ENCODE data around the gene ARHGAP28.
A peak's percentile ranks its signal among the peaks of the same experiment; 100 is the strongest.

Gene ARHGAP28

GRCh38 chr18:6795307-6795706, 65.8 kb downstream of the ARHGAP28 start:
- Histone ChIP-seq H3K27ac (ENCODE audit: low read depth, low read length) (peak overlapping the region; percentile 5), H3K14ac (ENCODE audit: low read length) (no peak overlapping the region), H3K79me2 (ENCODE audit: control insufficient read depth, insufficient read depth, low read length, poor library complexity) (no peaks in the 10 kb centered on the region), H3K4me3 (ENCODE audit: low read depth, low read length) (no peak overlapping the region), H3K4me2 (ENCODE audit: low read length) (no peak overlapping the region), H4K8ac (ENCODE audit: low read depth, low read length) (no peak overlapping the region), H4K12ac (ENCODE audit: low read depth, low read length) (no peak overlapping the region), H2BK12ac (ENCODE audit: low read length) (no peak overlapping the region), H4K91ac (ENCODE audit: low read depth, low read length) (no peak overlapping the region), H3K9me3 (ENCODE audit: insufficient read depth, low read depth, low read length) (no peaks in the 10 kb centered on the region), H2AK5ac (ENCODE audit: low read length) (no peak overlapping the region), H3K18ac (ENCODE audit: low read length) (no peak overlapping the region), H2AFZ (ENCODE audit: insufficient read depth, low read length, poor library complexity) (no peak overlapping the region), H3K23ac (ENCODE audit: low read length) (no peak overlapping the region), H3K27me3 (ENCODE audit: insufficient read depth, low read length) (no peaks in the 10 kb centered on the region), H2BK120ac (ENCODE audit: insufficient read depth, low read length, poor library complexity) (no peak overlapping the region), H3K4me1 (ENCODE audit: control insufficient read depth in 1 of 2, insufficient read depth in 2 of 2, low read length in 2 of 2) (peaks cover 5 to 11% of the 10 kb centered on the region in 2 experiments), H3K79me1 (ENCODE audit: low read length) (no peaks in the 10 kb centered on the region), H3K9ac (ENCODE audit: low read length) (no peak overlapping the region), H2BK5ac (ENCODE audit: low read depth, low read length, poor library complexity) (no peak overlapping the region), H3K36me3 (ENCODE audit: control insufficient read depth in 1 of 2, insufficient read depth in 2 of 2, low read length in 2 of 2) (peaks cover 0 to 3% of the 10 kb centered on the region in 2 experiments), H3K4ac (ENCODE audit: low read depth, low read length) (no peak overlapping the region)
- no CpG with 5 or more reads among the region's 4 CpGs for WGBS (ENCODE audit: extremely low coverage, insufficient coverage, insufficient read length)
- DNase-seq = no peak

DNA sequence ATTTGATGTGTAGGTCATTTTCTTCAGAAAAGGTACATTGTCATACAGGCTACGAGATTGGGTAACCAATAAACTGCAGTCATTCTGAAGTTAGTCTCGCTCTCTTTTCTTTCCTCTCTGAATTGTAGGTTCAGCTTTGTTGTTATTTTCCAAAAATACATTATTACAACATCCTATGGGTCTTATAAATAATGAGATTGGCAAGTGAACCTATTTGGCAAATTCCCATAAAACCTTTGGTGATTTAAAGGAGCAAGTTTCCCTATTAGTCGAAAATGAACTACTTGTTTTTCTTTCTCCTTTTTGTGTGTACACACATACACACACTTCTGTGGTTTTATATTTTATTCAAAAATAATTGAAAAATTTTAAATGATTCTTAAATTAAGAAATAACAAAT, 67.0 kb downstream of the ARHGAP28 start:
- Histone ChIP-seq H4K91ac (ENCODE audit: low read depth, low read length) (no peak overlapping the region), H4K8ac (ENCODE audit: low read depth, low read length) (no peak overlapping the region), H2AFZ (ENCODE audit: insufficient read depth, low read length, poor library complexity) (no peak overlapping the region), H3K79me1 (ENCODE audit: low read length) (no peaks in the 10 kb centered on the region), H3K79me2 (ENCODE audit: control insufficient read depth, insufficient read depth, low read length, poor library complexity) (no peaks in the 10 kb centered on the region), H2BK5ac (ENCODE audit: low read depth, low read length, poor library complexity) (no peak overlapping the region), H2BK120ac (ENCODE audit: insufficient read depth, low read length, poor library complexity) (no peak overlapping the region), H3K9me3 (ENCODE audit: insufficient read depth, low read depth, low read length) (no peaks in the 10 kb centered on the region), H2AK5ac (ENCODE audit: low read length) (no peak overlapping the region), H4K12ac (ENCODE audit: low read depth, low read length) (no peak overlapping the region), H3K23ac (ENCODE audit: low read length) (no peak overlapping the region), H3K18ac (ENCODE audit: low read length) (no peak overlapping the region), H3K9ac (ENCODE audit: low read length) (no peak overlapping the region), H3K27me3 (ENCODE audit: insufficient read depth, low read length) (no peaks in the 10 kb centered on the region), H3K4ac (ENCODE audit: low read depth, low read length) (no peak overlapping the region), H2BK12ac (ENCODE audit: low read length) (no peak overlapping the region), H3K4me3 (ENCODE audit: low read depth, low read length) (no peak overlapping the region), H3K27ac (ENCODE audit: low read depth, low read length) (no peak overlapping the region), H3K4me2 (ENCODE audit: low read length) (no peak overlapping the region), H3K14ac (ENCODE audit: low read length) (no peak overlapping the region), H3K4me1 (ENCODE audit: control insufficient read depth in 1 of 2, insufficient read depth in 2 of 2, low read length in 2 of 2) (peaks cover 3 to 11% of the 10 kb centered on the region in 2 experiments), H3K36me3 (ENCODE audit: control insufficient read depth in 1 of 2, insufficient read depth in 2 of 2, low read length in 2 of 2) (peaks cover 0 to 3% of the 10 kb centered on the region in 2 experiments)
- DNase-seq = no peak
- no CpG with 5 or more reads among the region's 3 CpGs for WGBS (ENCODE audit: extremely low coverage, insufficient coverage, insufficient read length)

GRCh38 chr18:6797171-6797570, 67.7 kb downstream of the ARHGAP28 start:
- Histone ChIP-seq H3K79me1 (ENCODE audit: low read length) (no peaks in the 10 kb centered on the region), H3K9me3 (ENCODE audit: insufficient read depth, low read depth, low read length) (no peaks in the 10 kb centered on the region), H3K23ac (ENCODE audit: low read length) (no peak overlapping the region), H3K4me3 (ENCODE audit: low read depth, low read length) (no peak overlapping the region), H4K91ac (ENCODE audit: low read depth, low read length) (no peak overlapping the region), H3K27me3 (ENCODE audit: insufficient read depth, low read length) (no peaks in the 10 kb centered on the region), H3K79me2 (ENCODE audit: control insufficient read depth, insufficient read depth, low read length, poor library complexity) (no peaks in the 10 kb centered on the region), H3K14ac (ENCODE audit: low read length) (no peak overlapping the region), H4K12ac (ENCODE audit: low read depth, low read length) (no peak overlapping the region), H2AK5ac (ENCODE audit: low read length) (no peak overlapping the region), H3K18ac (ENCODE audit: low read length) (no peak overlapping the region), H2BK5ac (ENCODE audit: low read depth, low read length, poor library complexity) (no peak overlapping the region), H3K4me1 (ENCODE audit: control insufficient read depth in 1 of 2, insufficient read depth in 2 of 2, low read length in 2 of 2) (peaks cover 3 to 11% of the 10 kb centered on the region in 2 experiments), H2BK120ac (ENCODE audit: insufficient read depth, low read length, poor library complexity) (no peak overlapping the region), H3K4me2 (ENCODE audit: low read length) (no peak overlapping the region), H3K27ac (ENCODE audit: low read depth, low read length) (no peak overlapping the region), H2AFZ (ENCODE audit: insufficient read depth, low read length, poor library complexity) (no peak overlapping the region), H3K36me3 (ENCODE audit: control insufficient read depth in 1 of 2, insufficient read depth in 2 of 2, low read length in 2 of 2) (peaks cover 0 to 3% of the 10 kb centered on the region in 2 experiments), H2BK12ac (ENCODE audit: low read length) (no peak overlapping the region), H3K4ac (ENCODE audit: low read depth, low read length) (no peak overlapping the region), H4K8ac (ENCODE audit: low read depth, low read length) (no peak overlapping the region), H3K9ac (ENCODE audit: low read length) (no peak overlapping the region)
- WGBS (ENCODE audit: extremely low coverage, insufficient coverage, insufficient read length) = no CpG with 5 or more reads among the region's 5 CpGs
- no peak for DNase-seq

GRCh38 chr18:6798896-6799295, 69.4 kb downstream of the ARHGAP28 start:
- H3K27ac ChIP-seq (ENCODE audit: low read depth, low read length) = no peak overlapping the region
- no peak overlapping the region for H2AFZ ChIP-seq (ENCODE audit: insufficient read depth, low read length, poor library complexity)
- no peaks in the 10 kb centered on the region for H3K79me1 ChIP-seq (ENCODE audit: low read length)
- no peak overlapping the region for H4K91ac ChIP-seq (ENCODE audit: low read depth, low read length)
- no CpG with 5 or more reads among the region's 1 CpG for WGBS (ENCODE audit: extremely low coverage, insufficient coverage, insufficient read length)
- H3K14ac ChIP-seq (ENCODE audit: low read length) = no peak overlapping the region
- H2BK120ac ChIP-seq (ENCODE audit: insufficient read depth, low read length, poor library complexity) = no peak overlapping the region
- no peaks in the 10 kb centered on the region for H3K9me3 ChIP-seq (ENCODE audit: insufficient read depth, low read depth, low read length)
- H3K9ac ChIP-seq (ENCODE audit: low read length) = no peak overlapping the region
- no peaks in the 10 kb centered on the region for H3K27me3 ChIP-seq (ENCODE audit: insufficient read depth, low read length)
- no peak overlapping the region for H4K12ac ChIP-seq (ENCODE audit: low read depth, low read length)
- H4K8ac ChIP-seq (ENCODE audit: low read depth, low read length) = no peak overlapping the region
- no peak overlapping the region for H3K23ac ChIP-seq (ENCODE audit: low read length)
- no peak overlapping the region for H3K4me3 ChIP-seq (ENCODE audit: low read depth, low read length)
- H3K79me2 ChIP-seq (ENCODE audit: control insufficient read depth, insufficient read depth, low read length, poor library complexity) = no peaks in the 10 kb centered on the region
- no peak overlapping the region for H3K18ac ChIP-seq (ENCODE audit: low read length)
- no peak overlapping the region for H3K4me2 ChIP-seq (ENCODE audit: low read length)
- H3K4me1 ChIP-seq (ENCODE audit: control insufficient read depth in 1 of 2, insufficient read depth in 2 of 2, low read length in 2 of 2) = peaks cover 3 to 10% of the 10 kb centered on the region in 2 experiments
- peaks cover 0 to 3% of the 10 kb centered on the region in 2 experiments for H3K36me3 ChIP-seq (ENCODE audit: control insufficient read depth in 1 of 2, insufficient read depth in 2 of 2, low read length in 2 of 2)
- H2AK5ac ChIP-seq (ENCODE audit: low read length) = no peak overlapping the region
- no peak for DNase-seq
- no peak overlapping the region for H2BK5ac ChIP-seq (ENCODE audit: low read depth, low read length, poor library complexity)
- no peak overlapping the region for H3K4ac ChIP-seq (ENCODE audit: low read depth, low read length)
- no peak overlapping the region for H2BK12ac ChIP-seq (ENCODE audit: low read length)

Measured in trophoblast cell (in vitro differentiated cells and primary cell).